MV-4-11 (cell line): ENCODE data around the gene ZNRF4.

Source experiments
- DNase-seq: peaks from one replicate; lab custom pipeline; 2025; lab: John Stamatoyannopoulos, UW

Gene ZNRF4

DNA sequence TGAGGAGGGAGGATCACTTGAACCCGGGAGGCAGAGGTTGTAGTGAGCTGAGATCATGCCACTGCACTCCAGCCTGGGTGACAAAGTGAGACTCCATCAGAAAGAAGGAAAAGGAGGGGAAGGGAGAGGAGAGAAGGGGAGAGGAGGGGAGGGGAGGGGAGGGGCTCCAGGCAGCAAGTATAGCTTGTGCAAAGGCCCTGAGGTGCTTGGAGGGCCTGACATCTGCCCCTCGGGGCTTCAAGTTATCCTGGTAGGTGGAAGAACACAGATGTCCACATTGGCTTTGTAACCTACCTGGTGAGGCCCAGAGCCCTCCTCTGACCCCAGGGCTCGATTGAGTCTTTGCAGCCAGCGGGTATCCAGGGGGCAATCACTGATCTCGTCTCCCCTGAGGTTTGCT, 11.5 kb upstream of the ZNRF4 start:
- DNase-seq = no peak

DNA sequence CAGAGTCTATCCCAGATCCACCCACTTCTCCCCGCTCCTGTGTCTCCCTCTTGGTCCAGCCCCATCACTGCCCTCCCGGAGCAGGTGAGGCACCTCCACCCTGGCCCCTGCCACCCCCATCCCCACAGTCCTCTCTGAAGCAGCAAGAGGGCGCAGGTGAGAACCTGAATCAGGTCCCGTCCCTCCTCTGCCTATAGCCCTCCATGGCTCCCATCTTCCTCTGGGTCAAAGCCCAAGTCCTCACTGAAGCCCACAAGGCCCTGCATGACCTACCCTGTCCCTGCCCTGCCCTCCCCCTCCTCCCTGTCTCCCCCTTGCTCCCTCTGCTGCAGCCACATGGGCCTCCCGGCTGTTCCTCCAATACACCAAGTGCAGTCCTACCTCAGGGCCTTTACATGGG, 10.8 kb upstream of the ZNRF4 start:
- DNase-seq = no peak

DNA sequence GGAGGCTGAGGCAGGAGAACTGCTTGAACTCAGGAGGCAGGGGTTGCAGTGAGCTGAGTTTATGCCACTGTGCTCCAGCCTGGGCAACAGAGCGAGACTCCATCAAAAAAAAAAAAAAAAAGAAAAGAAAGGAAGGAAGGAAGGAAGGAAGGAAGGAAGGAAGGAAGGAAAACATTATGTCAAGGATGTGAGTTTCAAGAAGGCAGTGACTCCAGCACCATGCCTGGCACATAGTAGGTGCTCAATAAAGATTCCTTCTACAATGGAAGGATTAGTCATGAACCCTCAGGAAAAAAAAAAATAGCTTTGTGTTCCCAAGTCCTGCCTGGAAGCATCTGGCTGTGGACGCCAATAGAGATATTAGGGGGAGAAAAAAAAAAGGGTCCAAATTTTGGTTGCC, 10.1 kb upstream of the ZNRF4 start:
- DNase-seq = no peak

DNA sequence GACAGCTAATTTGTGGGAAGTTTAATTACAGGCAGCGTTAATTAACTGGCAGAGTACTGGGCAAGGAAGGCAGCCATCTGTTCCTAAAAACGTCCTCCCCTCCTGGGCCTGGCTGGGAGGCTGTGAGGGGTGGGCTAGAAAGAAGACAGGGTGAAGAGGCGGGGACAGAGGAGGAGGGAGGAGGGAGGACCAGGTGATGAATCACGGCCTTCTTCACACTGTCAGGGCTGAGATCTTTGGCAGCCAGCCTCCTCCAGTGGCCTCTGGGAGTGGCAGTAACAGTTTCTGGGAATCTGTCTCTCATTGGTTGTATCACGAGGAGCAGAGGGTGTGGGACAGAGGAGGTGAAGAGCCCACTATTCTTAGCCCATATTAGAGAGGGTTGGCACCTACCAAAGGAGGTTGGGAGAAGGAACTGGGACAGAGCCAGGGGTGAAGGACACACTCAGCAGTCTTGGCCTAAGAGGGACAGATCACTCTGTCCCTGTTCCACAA, 9.6 kb upstream of the ZNRF4 start:
- no peak for DNase-seq

DNA sequence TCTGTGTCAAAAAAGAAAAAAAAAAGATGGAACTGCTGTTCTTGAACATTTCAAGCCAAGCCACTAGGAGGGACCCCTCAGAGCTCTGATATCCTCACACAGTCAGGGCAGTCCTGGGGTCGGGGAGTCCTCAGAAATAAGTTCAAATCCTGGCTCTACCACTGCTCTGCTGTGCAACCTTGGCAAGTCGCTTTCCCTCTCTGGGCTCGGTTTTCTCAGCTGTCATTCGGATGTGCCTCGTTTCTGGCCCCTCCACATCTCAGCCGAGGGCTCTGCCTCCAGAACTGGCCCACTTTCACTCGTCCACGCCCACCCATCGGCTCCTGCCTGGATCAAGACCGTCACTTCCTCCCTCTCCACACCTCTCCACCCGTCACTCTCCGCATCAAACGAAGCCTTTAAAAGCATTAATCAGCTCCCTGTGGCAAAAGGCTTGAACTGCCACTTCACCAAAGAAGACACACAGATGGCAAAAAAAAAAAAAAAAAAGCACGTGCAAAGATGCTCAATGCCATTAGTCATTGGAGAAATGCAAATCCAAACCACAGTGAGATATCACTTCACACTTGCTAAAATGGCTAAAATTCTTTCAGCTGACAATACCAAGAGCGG, 7.4 kb upstream of the ZNRF4 start:
- no peak for DNase-seq

DNA sequence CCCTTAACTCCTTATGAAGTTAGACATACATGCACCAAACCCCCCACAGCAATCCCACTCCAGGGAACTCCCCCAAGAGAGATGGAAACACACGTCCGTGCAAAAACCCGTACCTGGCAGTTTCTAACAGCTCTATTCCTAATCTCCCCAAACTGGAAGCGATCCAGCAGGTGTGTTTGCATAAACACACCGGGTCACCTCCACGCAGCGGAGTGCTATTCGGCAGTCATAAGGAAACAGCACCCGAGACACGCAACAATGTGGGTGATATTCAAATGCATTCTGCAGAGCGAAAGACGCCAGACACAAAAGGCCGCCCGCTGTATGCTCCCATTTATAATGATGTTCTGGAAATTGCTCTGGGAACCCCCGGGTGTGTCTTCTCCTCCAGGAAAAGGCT, 6.8 kb upstream of the ZNRF4 start:
- DNase-seq = no peak

DNA sequence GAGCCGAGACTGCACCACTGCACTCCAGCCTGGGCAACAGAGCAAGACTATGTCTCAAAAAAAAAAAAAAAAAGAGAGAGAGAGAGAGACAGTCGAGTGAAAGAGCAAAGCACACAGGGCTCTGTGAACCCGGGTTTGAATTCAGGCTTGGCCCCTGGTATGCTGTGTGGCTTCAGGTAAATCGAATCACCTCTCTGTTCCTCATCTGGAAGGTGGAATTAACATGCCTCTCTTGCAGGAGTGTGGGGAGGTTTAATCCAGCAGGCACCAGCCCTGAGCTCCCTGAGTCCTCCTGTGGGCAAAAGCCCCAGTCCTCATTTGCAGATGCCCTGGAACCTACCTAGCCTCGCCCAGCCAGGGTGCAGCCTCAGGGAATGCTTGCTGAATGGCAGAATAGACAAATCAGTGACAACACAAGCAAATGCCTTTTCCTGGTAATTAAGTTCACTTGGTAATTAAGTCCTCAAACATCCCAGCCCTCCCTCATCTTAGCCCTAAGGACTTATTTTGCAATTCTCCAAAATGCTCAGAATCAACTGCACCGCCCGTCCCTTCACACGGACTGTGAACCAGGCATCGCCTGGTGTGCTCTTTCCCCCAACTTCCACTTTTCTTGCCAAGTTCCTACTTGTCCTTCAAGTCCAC, 4.6 kb upstream of the ZNRF4 start:
- no peak for DNase-seq

DNA sequence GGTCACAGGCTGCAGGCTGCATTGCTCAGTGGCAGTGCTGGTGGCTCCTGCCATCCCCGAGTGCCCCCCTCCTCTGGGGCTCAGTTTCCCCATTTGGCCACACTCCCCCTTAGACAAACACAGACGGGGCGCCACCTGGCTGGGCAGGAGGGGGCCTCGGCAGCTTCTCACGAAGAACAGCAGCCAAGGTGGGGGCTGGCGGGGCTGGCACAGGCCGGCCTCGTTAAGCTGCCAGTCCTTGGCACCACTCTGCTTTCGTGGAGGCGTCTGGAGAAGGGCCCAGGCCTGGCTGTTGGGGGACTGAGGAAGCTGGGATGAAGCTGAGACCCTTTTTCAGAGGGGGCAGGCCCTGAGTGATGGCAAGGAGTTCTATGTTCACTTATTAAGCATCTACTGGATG, 3.7 kb upstream of the ZNRF4 start:
- DNase-seq = no peak

DNA sequence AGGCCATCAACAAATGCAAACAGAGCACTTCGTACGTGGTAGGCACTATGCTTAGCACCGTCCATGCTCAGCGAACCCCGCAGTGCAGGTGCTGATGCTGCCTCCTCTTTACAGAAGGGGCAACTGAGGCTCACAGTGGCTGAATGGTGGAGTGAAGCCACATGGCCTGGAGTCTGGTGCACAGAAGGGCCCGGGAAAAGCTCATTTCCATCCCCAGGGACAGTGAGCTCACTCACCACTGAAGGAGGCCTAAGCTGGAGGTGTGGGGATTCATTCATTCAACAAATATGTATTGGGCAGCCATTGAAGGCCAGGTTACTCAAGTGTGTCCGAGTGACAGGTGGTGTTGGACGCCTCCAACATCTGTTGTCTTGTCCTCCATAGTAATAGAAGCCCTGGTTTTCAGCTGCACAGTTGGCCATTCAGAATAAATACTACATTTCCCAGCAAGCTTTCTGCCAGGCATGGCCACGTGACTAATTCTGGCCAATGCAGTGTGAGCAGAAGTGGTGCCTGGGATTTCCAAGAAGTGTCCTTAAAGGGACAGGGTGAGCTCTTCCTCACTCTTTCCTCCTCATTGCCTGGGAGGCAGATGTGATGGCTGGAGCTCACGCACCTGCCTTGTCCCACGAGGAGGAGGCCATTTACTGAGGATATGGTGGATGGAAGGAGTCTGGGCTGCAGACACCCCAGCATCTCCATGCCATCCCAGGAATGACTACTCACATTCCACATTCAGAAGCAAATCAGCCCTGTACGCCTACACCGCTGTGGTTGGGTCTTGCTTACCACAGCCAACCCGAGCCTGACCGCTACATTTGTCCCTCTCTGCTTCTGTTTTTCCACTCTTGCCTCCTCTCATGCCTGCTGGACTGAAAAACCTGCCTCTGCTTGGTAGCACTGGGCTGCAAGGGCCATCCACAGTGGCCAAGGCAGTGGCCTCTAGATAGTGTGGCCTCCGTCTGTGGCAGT, 2.3 kb upstream of the ZNRF4 start:
- no peak for DNase-seq

DNA sequence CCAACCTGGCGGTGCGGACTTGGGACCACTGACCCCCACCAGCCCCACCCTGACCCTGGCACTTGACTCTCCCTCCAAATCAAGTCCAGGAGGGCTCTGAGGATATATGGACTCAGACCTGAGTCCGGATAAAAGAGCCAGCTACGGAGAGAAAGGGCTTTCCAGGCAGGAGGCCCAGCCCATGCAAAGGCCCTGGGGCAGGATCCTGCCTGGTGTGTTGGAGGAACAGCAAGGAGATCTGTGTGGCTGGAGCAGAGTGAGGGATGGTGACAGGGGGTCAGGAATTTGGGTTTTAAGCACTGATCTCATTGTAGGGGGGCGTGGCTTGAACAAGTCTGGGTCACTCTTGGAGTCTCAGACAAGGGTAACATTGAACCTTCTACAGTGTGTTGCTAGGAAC, 474 bp upstream of the ZNRF4 start:
- no peak for DNase-seq

DNA sequence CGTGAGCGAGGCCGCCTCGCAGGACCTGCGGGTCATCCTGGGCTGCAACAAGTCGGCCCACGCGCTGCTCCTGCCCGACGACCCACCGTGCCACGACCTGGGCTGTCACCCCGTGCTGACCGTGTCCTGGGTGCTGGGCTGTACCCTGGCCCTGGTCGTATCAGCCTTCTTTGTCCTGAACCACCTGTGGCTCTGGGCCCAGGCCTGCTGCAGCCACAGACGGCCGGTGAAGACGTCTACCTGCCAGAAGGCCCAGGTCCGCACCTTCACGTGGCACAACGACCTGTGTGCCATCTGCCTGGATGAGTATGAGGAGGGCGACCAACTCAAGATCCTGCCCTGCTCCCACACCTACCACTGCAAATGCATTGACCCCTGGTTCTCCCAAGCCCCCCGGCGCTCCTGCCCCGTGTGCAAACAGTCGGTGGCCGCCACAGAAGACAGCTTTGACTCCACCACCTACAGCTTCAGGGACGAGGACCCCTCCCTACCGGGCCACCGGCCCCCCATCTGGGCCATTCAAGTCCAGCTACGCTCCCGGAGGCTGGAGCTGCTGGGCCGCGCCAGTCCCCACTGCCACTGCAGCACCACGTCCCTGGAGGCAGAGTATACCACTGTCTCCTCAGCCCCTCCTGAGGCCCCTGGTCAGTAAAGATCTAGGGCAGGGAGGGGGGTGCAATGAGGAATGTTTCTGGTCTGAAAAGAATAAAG, 1.1 kb downstream of the ZNRF4 start:
- DNase-seq = no peak

DNA sequence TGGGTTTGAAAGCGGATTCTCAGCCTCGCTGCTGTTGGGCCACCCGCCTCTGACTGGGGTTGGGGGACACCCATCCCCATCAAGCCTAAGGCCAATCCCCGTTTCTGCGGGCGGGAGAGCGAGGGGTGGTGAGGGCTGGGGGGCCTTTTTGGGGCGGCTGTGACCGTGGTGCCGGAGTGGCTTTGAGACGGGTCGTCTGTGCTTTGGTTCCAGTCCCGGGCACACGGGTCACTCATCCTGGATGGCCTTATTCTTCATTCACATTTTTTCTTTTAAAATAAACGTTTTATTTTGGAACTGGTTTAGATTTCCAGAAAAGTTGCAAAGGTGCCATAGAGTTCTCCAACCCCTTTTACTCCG, 1.6 kb downstream of the ZNRF4 start:
- DNase-seq = no peak

DNA sequence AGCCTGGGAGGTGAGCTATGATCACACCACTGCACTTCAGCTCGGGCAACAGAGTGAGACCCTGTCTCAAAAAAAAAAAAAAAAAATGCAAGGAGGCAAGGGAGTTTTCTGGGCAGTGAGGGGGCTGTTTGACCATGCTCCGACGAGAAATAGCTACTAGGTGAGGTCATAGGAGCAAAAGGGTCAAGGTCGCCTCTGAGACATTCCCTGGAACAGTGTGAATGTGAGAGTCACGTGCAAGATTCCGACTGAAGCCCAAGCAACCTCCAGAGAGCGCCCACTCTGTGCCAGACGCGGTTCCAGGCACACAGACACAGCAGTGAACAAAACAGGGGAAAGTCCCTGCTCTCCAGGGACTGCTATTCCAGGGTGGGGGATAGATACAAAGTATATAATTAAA, 2.5 kb downstream of the ZNRF4 start:
- no peak for DNase-seq

DNA sequence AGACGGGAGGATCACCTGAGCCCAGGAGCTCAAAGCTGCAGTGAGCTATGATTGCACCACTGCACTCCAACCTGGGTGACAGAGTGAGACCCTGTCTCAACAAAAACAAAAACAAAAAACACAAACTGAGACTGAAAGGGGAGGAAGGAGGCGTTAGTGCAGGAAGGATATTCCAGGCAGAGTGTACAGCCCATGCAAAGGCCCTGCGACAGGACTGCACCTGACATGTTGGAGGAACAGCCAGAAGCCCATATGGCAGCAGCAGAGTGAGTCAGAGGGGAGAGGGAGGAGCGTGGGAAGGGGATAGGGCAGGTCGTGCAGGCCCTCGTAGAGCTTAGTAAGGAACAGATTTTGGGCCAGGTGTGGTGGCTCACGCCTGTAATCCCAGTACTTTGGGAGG, 3.2 kb downstream of the ZNRF4 start:
- no peak for DNase-seq

DNA sequence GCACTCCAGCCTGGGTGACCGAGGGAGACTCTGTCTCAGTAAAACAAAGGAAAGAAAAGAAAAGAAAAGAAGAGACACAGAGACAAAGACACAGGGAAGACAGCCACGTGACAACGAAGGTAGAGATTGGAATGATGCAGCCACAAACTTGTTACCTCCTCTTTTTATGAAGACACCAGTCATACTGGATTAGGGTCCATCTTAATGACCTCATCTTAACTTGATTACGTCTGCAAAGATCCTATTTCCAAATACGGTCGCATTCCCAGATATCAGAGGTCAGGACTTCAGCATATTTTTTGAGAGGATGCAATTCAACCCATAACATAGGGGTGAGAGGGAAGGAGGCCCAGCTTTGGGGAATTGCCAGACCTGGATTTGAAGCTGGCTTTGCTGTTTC, 4.1 kb downstream of the ZNRF4 start:
- no peak for DNase-seq

DNA sequence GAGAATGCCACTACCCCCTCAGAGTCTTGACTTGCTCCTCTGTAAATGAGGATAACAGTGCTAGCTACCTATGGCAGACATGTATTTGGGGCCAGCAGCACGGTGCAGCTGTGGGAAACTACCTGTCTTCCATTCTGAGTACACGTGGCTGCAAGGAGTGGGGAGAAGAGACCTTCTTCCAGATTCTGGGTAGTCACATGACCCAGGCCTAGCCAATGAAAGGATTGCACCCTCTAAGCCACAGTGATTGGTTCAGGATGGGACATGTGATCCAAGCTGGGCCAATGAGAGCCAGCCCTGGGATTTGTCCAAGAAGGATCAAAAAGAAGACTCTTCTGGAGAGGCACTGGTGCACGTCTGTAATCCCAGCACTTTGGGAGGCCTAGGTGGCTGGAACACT, 5.5 kb downstream of the ZNRF4 start:
- no peak for DNase-seq

DNA sequence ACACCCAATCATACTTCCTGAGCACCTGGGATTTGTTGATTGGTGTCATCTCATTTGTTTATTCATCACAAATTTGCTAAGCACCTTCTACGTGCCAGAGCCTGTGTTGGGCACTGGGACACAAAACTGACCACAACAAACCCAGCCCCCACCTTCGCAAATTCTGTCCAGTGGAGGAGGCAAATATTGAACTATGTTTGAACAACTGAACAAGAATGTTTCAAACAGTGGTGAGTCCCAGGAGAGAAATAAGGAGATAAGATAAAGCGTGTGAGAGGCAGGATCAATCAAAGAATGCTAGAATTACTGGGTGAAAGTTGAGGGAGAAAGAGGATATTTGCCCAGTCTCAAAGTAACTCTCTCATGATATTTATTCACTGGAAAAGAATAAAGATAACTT, 8.7 kb downstream of the ZNRF4 start:
- DNase-seq = no peak

DNA sequence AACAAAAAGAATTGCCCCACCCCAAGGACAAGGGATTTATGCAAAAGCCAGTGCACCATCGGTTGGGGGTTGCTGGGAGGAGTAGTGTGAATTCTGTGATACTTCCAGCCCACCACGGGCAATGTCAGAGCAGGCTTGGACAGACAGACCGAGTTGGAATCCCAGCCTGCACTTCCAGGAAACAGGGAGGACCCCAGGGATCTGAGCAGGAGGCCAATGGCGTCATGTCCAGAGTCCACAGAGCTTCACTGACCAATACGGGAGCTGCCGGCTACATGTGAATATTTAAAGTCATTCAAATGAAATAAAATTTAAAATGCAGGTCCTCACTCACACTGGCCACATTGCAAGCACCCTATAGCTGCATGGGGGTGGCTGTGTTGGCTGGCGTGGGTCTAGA, 10.9 kb downstream of the ZNRF4 start:
- no peak for DNase-seq

DNA sequence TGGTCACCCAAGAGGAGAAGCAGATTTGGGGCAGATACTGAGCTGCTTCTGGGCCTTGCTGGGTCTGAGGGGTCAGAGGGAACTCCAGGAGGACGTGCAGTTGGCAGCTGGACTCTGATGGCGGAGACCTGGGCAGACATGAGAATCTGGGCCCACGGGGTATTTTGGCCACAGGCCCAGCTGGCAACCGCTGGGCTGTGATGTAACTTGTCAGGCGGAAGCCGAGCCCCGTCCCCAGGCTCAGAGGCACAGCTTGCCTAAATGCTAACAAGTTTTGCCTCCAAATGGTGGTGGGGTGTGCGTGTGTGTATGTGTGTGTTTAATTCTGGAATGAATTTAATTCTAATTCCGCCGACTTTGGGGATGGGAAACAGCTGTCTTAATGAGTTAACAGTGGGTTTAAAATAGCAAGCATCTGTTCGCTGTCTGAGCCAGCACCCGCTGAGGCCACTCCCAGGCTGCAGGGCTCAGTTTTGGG, 11.6 kb downstream of the ZNRF4 start:
- no peak for DNase-seq

DNA sequence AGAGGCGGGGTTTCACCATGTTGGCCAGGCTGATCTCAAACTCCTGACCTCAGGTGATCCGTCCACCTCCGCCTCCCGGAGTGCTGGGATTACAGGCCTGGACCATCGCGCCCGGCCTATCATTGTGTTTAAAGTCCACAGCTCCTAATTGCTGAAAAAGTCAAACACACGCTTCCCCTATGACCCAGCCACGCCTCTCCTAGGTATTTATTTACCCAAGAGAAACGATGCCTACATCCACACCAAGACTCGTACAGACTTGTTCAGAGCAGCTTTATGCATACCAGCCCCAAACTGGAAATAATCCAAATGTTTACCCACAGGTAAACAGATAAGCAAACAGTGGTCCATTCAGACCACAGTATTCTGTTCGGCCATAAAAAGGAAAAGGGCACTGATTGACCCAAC, 15.1 kb downstream of the ZNRF4 start:
- DNase-seq = no peak

DNA sequence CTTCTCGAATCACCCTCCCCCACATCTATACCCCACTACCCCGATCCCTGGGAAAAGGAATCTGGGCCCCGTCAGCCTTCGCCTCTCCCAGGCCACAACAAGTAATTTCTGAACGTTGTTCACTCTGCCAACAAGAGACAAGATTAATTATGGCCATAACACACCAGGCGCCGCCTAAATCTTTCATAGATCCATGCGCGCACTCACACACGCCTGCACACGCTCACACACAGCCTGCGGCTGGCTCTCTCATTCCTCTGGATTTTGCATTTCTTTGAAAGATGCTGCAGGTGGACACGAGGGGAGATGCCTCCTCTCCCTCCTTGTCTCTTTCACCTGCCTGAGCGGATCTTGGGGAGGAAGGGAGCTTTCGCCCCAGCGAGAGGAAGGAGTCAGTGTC, 17.1 kb downstream of the ZNRF4 start:
- DNase-seq = no peak

DNA sequence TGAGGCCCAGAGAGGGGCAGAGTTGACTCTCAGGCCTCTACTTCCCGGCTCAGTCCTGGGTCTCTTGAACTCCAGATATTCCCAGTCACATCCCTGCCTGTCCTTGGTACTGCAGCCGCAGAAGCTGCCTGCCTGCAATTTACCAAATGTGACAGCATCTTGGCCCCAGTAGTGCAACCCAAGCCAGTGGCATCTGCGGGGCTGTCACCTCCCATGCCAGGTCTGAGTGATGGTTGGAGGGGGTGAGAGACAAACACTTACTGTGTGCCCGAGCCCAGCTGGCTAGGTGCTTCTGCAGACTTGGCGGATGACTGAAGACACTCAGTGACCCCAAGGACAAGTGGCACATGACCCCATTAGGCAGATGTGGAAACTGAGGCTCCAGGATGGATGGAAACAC, 18.4 kb downstream of the ZNRF4 start:
- no peak for DNase-seq
